DMS153 treated with DMSO at 0.1 percent for 48 hours (cell line): ENCODE results near the gene TMEM214.

ENCODE experiments used
- DNase-seq: peaks from one replicate; lab custom pipeline; 2025; ENCODE audit not compliant: unreplicated experiment; lab: John Stamatoyannopoulos, UW

Gene TMEM214

DNA sequence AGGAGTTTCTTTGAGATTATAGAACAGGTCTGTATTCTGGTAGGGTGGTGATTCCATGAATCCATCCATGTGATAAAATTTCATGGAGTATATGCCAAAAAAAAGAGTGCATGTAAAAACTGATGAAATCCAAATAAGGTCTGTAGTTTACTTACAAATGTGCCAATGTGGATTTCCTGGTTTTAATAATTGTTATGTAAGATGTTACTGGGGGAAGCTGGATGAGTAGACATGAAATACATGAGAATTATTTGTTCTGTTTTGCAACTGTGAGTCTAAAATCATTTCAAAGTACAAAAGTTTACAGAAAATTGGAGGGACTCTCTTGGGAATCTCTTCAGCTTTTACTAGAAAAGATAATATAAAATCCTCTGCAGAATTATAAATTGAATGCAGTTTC, 23.7 kb upstream of the TMEM214 start:
- no peak for DNase-seq

- no peak for DNase-seq
Measured at GRCh38 chr2:27009716-27010115, 23.0 kb upstream of the TMEM214 start.

DNA sequence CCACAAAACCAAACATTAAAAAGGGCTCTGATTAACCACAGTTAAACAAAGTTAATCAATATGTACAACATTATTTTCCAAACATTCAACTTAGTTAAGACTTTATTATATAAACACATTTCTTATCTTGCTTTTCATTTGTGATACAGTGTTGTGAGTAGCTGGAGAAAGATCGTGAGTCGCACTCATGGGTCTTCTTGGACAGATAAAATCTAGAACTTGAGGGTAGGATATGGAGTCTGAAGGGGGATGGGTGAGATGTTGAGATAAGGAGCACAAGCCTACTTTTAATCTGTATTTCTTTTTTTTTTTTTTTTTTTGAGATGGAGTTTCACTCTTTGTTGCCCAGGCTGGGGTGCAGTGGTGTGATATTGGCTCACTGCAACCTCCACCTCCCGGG, 22.6 kb upstream of the TMEM214 start:
- no peak for DNase-seq

- no peak for DNase-seq
Measured at GRCh38 chr2:27013738-27014137, 19.0 kb upstream of the TMEM214 start.

GRCh38 chr2:27014771-27015433, 17.9 kb upstream of the TMEM214 start:
- no peak for DNase-seq

DNA sequence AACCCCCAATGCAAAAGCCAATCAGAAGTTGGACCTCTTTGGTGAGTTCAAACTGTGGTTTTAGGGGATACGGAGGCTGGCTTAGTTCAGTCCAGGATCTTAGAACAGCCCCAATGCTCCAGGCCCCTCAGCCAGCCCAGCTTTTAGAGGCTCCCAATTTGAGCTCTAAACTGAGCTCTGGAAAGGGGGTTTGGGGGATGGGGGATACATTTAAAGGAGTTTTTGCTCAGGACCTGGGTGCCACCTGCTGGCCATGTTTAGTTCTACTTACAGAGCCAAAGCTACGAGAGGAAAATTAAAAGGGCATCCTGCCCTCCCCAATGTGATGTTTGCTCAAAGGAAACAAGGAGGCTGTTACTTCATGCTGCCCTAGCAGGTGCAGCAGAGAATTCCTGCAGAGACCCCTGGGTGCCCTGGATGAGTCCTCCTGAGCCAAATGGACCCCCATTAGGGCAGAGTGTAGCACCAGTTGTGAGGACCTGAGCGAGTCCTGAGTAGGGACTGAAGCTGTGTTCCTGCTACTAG, 15.9 kb upstream of the TMEM214 start:
- peak; percentile 30 for DNase-seq

DNA sequence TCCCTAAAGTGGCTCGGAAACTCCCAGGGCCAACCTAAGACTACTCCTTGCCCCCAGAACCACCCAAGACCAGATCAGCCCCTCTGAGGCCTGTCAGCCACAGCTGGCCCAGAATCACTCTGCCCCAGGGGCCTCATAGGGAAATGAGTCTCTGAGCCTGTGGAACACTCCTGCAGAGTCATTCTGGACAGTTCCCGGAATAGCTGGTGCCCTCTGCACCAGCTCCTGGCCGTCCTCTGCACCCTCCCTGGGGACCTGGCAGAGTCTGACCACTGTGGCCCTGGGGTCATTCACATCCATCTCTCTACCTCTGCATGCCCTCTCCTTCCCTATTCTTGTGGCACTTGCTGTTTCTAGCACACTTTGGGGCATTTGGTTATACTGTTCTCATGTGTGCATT, 14.6 kb upstream of the TMEM214 start:
- no peak for DNase-seq

DNA sequence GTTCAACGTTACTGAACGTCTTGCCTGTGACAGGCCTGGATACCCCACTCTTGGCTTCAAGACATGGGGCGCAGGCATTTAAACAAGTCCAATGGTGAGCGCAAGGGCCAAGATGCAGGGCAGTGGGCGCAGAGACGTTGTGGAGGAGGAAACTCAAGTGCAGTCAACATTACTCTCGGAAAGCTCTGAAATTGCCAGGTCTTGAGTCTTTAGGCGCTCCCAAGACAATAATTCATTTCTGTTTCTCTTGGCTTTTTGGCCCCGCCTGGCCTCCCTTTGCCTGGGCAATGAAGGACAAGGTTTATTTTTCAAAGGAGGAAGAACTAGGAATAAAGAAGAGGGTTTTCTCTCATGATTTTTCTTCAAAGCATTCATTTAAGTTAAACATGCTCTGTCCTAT, 13.3 kb upstream of the TMEM214 start:
- DNase-seq: no peak

- no peak for DNase-seq
Measured at GRCh38 chr2:27019931-27020855, 12.6 kb upstream of the TMEM214 start.

DNA sequence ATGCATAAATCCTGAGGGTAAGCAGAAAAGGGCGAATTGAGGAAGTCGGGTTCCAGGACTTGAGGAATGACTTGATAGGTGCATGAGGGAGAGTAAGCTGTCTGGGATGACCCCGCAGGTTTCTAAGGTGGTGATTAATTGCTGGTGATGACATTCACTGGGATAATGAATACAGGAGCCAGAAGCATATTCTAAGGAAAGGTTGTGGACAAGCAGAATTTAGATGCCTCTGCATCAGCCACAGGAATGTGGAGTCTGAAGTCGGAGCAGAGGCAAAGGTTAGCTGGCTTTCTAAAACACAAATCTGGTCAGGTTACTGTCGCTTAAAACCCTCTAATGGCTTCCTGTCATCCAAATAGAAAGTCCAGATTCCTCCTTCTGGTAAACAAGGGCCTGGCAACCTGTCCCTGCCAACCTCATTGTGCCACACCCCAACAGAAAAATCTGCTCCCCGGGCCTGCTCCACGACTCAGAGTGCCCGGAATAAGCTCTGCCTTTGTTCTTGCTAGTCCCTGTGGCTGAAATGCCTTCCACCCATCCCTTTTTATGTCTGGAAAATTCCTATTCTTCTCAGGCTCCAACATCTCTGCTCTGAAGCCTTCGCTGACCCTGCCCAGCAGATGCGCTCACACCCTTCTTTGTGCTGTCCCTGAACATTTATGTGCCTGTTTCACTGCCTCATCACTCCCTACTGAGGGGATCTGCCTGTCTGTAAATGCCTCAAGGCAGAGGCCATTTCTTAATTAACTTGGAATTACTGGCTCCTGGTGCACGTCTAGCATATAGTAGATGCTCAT, 11.3 kb upstream of the TMEM214 start:
- DNase-seq: no peak

- DNase-seq: no peak
Measured at GRCh38 chr2:27023740-27024139, 9.0 kb upstream of the TMEM214 start.

- DNase-seq: no peak
Measured at GRCh38 chr2:27024188-27024587, 8.6 kb upstream of the TMEM214 start.

GRCh38 chr2:27024812-27025211, 8.0 kb upstream of the TMEM214 start:
- DNase-seq: no peak

- no peak for DNase-seq
Measured at GRCh38 chr2:27025281-27025800, 7.4 kb upstream of the TMEM214 start.

- DNase-seq: no peak
Measured at GRCh38 chr2:27025861-27026851, 6.6 kb upstream of the TMEM214 start.

DNA sequence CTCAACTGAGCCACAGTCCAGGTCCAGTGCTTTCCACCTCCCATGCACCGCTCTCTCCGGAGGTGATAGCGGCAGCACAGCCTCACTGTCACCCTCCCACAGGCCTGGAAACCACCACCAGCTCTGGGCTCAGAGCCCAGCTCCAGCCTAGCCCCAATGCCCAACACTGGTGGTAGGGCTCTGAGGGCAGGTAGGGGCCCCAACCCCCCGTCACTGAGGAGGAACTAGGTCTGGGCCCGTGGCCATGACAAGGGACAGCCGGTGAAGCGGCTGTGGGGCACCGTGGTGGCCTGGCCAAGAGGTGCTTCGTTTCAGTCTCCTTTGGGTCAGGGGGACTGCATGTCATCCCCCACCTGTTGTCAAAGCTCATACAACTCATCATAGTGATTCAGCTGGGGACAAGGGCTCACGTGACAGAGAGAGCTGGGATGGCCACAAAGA, 5.5 kb upstream of the TMEM214 start:
- DNase-seq: no peak

DNA sequence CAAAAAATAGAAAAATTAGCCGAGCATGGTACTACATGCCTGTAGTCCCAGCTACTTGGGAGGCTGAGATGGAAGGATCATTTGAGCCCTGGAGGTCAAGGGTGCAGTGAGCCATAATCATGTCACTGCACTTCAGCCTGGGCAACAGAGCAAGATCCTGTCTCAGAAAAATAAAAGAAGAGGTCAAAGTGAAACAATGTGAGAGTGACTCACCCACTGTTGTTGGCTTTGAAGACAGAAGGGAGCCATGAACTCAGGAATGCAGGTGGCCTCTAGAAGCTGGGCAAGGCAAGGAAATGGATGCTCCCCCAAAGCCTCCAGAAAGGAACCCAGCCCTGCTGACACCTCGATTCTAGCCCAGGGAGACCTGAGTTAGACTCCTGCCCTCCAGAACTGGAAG, 3.7 kb upstream of the TMEM214 start:
- no peak for DNase-seq

DNA sequence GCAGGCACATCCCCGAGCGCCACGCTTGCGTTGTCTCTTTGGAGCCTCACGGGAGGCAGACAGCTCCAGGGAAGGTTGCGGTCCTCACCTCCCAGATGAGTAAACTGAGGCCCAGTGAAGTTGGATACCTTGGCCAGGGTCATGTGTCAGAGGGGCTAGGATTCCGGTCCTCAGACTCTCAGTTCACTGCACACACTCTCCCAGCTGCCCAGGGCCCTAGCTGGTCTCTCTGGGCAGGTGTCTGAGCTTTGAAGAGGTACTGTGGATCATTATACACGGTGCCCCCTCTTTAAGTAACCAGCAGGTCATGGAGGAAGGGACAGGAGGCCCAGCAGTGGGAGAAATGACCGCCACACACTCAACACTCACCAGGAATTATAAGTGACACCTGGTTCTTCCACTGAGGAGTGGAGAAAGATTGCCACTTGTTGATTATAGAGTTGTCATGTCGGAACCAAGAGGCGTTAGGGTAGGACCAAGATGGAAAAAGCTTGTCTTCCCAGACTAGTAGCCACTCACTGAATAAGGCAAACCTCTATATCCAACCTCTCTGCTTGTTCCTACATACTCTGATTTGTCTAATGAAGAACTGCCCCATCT, 588 bp downstream of the TMEM214 start:
- no peak for DNase-seq

GRCh38 chr2:27038012-27038411, 5.2 kb downstream of the TMEM214 start:
- no peak for DNase-seq
